ENCODE data around the gene RXRB.

GRCh38 chr6:33192671-33193602, 7.5 kb downstream of the RXRB start:
- TF ChIP-seq CTCF (IDR thresholded peaks at IDR 0.05; ENCODE audit: low read length), result no peak
- TF ChIP-seq EZH2phosphoT487 (IDR thresholded peaks at IDR 0.05; ENCODE audit: low read length), result no peak
